Measurements from ENCODE around the gene TRUB2. TPM values are rescaled to one million over a fixed set of nuclear protein-coding genes. Genes with fewer than 3 reads are reported as not detected.

The TRUB2 gene
- total and polyA plus RNA-seq, 2 of the 13 experiments (the other 11 are each of a cell fraction or from before 2014, with no cell fraction given) = 22.3 to 41.2 TPM

GRCh38 chr9:128340691-128341434 lies 18.6 kb upstream of the TRUB2 start (continued):
- TF ChIP-seq AKNA (CRISPR knock-in tag; IDR thresholded peaks at IDR 0.05; ENCODE audit: borderline replicate concordance) (no peak), ZNF768 (CRISPR knock-in tag; IDR thresholded peaks at IDR 0.05) (0 out of 2 replicates have a peak, but pooled peaks have one; percentile 38), ZZZ3 (CRISPR knock-in tag; IDR thresholded peaks at IDR 0.05; ENCODE audit: borderline replicate concordance) (no peak), ATF6 (CRISPR knock-in tag; conservative IDR thresholded peaks at IDR 0.05) (no peak), HNRNPL (IDR thresholded peaks at IDR 0.05; ENCODE audit: low read depth, low read length) (no peak), THAP8 (CRISPR knock-in tag; IDR thresholded peaks at IDR 0.05; ENCODE audit: borderline replicate concordance) (no peak), NR2F2 (IDR thresholded peaks at IDR 0.05; ENCODE audit: borderline replicate concordance, low read depth) (no peak), ZNF850 (CRISPR knock-in tag; conservative IDR thresholded peaks at IDR 0.05) (no peak), ZNF713 (CRISPR knock-in tag; IDR thresholded peaks at IDR 0.05) (no peak), ZNF614 (CRISPR knock-in tag; IDR thresholded peaks at IDR 0.05; ENCODE audit: borderline replicate concordance) (no peak; the same call in 1 of the 2 replicates), RBM22 (optimal IDR thresholded peaks at IDR 0.05; ENCODE audit: low read length) (no peak)
- TF ChIP-seq, protein P1, sequence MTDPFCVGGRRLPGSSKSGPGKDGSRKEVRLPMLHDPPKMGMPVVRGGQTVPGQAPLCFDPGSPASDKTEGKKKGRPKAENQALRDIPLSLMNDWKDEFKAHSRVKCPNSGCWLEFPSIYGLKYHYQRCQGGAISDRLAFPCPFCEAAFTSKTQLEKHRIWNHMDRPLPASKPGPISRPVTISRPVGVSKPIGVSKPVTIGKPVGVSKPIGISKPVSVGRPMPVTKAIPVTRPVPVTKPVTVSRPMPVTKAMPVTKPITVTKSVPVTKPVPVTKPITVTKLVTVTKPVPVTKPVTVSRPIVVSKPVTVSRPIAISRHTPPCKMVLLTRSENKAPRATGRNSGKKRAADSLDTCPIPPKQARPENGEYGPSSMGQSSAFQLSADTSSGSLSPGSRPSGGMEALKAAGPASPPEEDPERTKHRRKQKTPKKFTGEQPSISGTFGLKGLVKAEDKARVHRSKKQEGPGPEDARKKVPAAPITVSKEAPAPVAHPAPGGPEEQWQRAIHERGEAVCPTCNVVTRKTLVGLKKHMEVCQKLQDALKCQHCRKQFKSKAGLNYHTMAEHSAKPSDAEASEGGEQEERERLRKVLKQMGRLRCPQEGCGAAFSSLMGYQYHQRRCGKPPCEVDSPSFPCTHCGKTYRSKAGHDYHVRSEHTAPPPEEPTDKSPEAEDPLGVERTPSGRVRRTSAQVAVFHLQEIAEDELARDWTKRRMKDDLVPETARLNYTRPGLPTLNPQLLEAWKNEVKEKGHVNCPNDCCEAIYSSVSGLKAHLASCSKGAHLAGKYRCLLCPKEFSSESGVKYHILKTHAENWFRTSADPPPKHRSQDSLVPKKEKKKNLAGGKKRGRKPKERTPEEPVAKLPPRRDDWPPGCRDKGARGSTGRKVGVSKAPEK (CRISPR knock-in tag; IDR thresholded peaks at IDR 0.05; ENCODE audit: borderline replicate concordance) = no peak
- TF ChIP-seq, protein P2, sequence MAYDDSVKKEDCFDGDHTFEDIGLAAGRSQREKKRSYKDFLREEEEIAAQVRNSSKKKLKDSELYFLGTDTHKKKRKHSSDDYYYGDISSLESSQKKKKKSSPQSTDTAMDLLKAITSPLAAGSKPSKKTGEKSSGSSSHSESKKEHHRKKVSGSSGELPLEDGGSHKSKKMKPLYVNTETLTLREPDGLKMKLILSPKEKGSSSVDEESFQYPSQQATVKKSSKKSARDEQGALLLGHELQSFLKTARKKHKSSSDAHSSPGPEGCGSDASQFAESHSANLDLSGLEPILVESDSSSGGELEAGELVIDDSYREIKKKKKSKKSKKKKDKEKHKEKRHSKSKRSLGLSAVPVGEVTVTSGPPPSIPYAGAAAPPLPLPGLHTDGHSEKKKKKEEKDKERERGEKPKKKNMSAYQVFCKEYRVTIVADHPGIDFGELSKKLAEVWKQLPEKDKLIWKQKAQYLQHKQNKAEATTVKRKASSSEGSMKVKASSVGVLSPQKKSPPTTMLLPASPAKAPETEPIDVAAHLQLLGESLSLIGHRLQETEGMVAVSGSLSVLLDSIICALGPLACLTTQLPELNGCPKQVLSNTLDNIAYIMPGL (CRISPR knock-in tag; IDR thresholded peaks at IDR 0.05; ENCODE audit: borderline replicate concordance in 1 of 2, low read depth in 1 of 2) = no peak
